Measurements from ENCODE around the gene CCDC47. TPM values are rescaled to one million over a fixed set of nuclear protein-coding genes. Genes with fewer than 3 reads are reported as not detected.

The CCDC47 gene
- total RNA-seq, 2 experiments from 2014 or later: 47.0 to 54.8 TPM

GRCh38 chr17:63705657-63706056 is 67.7 kb downstream of the CCDC47 start:
- no peaks in the 10 kb centered on the region for H3K27me3 Mint-ChIP-seq
- peaks cover 23% of the 10 kb centered on the region for H3K36me3 Mint-ChIP-seq
- H3K9me3 Mint-ChIP-seq: no peaks in the 10 kb centered on the region
- peaks cover 72% of the 10 kb centered on the region for H3K4me1 Mint-ChIP-seq
- POLR2A ChIA-PET: interaction anchor here (0.9 to 6.9 kb wide), 7 partner anchors 8 to 138 kb away, joined by 3 to 100 read pairs (median 5); partner anchors contain the start of genes CCDC47 and DDX42
- DNase-seq (no peak), ATAC-seq (ENCODE audit: low read depth) (no peak)
- H3K4me3 Mint-ChIP-seq: peak overlapping the region; percentile 62
- H3K27ac Mint-ChIP-seq: peak overlapping the region; percentile 82

- peaks cover 66% of the 10 kb centered on the region for H3K4me1 Mint-ChIP-seq
- no peaks in the 10 kb centered on the region for H3K27me3 Mint-ChIP-seq
- no peak overlapping the region for H3K4me3 Mint-ChIP-seq
- POLR2A ChIA-PET: interaction anchor here (0.7 to 3.0 kb wide), 4 partner anchors 9 to 38 kb away, joined by 3 to 17 read pairs (median 6); no protein-coding TSS in a partner anchor
- H3K9me3 Mint-ChIP-seq: no peaks in the 10 kb centered on the region
- ATAC-seq (ENCODE audit: low read depth) (no peak), DNase-seq (no peak)
- peak overlapping the region; percentile 82 for H3K27ac Mint-ChIP-seq
- peaks cover 23% of the 10 kb centered on the region for H3K36me3 Mint-ChIP-seq
Observed at GRCh38 chr17:63704836-63705235, 68.6 kb downstream of the CCDC47 start.

GRCh38 chr17:63704259-63704576 is 69.2 kb downstream of the CCDC47 start:
- POLR2A ChIA-PET: interaction anchor here (0.7 kb wide), 1 partner anchor 9 kb away, joined by 3 read pairs; no protein-coding TSS in a partner anchor
- no peaks in the 10 kb centered on the region for H3K27me3 Mint-ChIP-seq
- ATAC-seq (ENCODE audit: low read depth): no peak
- H3K27ac Mint-ChIP-seq: no peak overlapping the region
- DNase-seq: no peak
- peak overlapping the region; percentile 79 for H3K4me3 Mint-ChIP-seq
- H3K9me3 Mint-ChIP-seq: no peaks in the 10 kb centered on the region
- peaks cover 20% of the 10 kb centered on the region for H3K36me3 Mint-ChIP-seq
- H3K4me1 Mint-ChIP-seq: peaks cover 60% of the 10 kb centered on the region

GRCh38 chr17:63703556-63704258 is 69.7 kb downstream of the CCDC47 start:
- POLR2A ChIA-PET: interaction anchor here (0.8 to 4.0 kb wide), 4 partner anchors 11 to 93 kb away, joined by 3 to 47 read pairs (median 4); partner anchors contain the start of genes CCDC47 and DDX42
- no peaks in the 10 kb centered on the region for H3K9me3 Mint-ChIP-seq
- no peak for DNase-seq
- no peak for ATAC-seq (ENCODE audit: low read depth)
- H3K27me3 Mint-ChIP-seq: no peaks in the 10 kb centered on the region
- peak overlapping the region; percentile 79 for H3K4me3 Mint-ChIP-seq
- H3K36me3 Mint-ChIP-seq: peaks cover 15% of the 10 kb centered on the region
- peak overlapping the region; percentile 98 for H3K27ac Mint-ChIP-seq
- H3K4me1 Mint-ChIP-seq: peaks cover 55% of the 10 kb centered on the region

GRCh38 chr17:63703029-63703428 is 70.4 kb downstream of the CCDC47 start:
- H3K4me3 Mint-ChIP-seq: peak overlapping the region; percentile 90
- H3K36me3 Mint-ChIP-seq: peaks cover 18% of the 10 kb centered on the region
- peaks cover 51% of the 10 kb centered on the region for H3K4me1 Mint-ChIP-seq
- peak overlapping the region; percentile 98 for H3K27ac Mint-ChIP-seq
- ATAC-seq (ENCODE audit: low read depth) (no peak), DNase-seq (no peak)
- no peaks in the 10 kb centered on the region for H3K9me3 Mint-ChIP-seq
- no peaks in the 10 kb centered on the region for H3K27me3 Mint-ChIP-seq
- POLR2A ChIA-PET: interaction anchor here (0.7 to 4.0 kb wide), 11 partner anchors 7 to 153 kb away, joined by 3 to 56 read pairs (median 5); partner anchors contain the start of genes CCDC47, DCAF7, DDX42 and MAP3K3

GRCh38 chr17:63702721-63703015 is 70.7 kb downstream of the CCDC47 start:
- H3K36me3 Mint-ChIP-seq: peaks cover 22% of the 10 kb centered on the region
- H3K27ac Mint-ChIP-seq: peak overlapping the region; percentile 98
- H3K4me3 Mint-ChIP-seq: peak overlapping the region; percentile 90
- DNase-seq (no peak), ATAC-seq (ENCODE audit: low read depth) (no peak)
- POLR2A ChIA-PET: interaction anchor here (0.7 to 4.0 kb wide), 10 partner anchors 8 to 153 kb away, joined by 3 to 56 read pairs (median 8); partner anchors contain the start of genes CCDC47, DCAF7, DDX42 and MAP3K3
- peaks cover 51% of the 10 kb centered on the region for H3K4me1 Mint-ChIP-seq
- H3K9me3 Mint-ChIP-seq: no peaks in the 10 kb centered on the region
- H3K27me3 Mint-ChIP-seq: no peaks in the 10 kb centered on the region

GRCh38 chr17:63701868-63702720 is 71.3 kb downstream of the CCDC47 start:
- H3K4me3 Mint-ChIP-seq: peak overlapping the region; percentile 90
- peak; percentile 21 for ATAC-seq (ENCODE audit: low read depth)
- peaks cover 52% of the 10 kb centered on the region for H3K4me1 Mint-ChIP-seq
- H3K9me3 Mint-ChIP-seq: no peaks in the 10 kb centered on the region
- POLR2A ChIA-PET: interaction anchor here (0.6 to 4.0 kb wide), 18 partner anchors 8 to 152 kb away, joined by 3 to 56 read pairs (median 4); partner anchors contain the start of genes CCDC47, DCAF7, DDX42 and MAP3K3
- H3K27me3 Mint-ChIP-seq: no peaks in the 10 kb centered on the region
- DNase-seq: peak; percentile 71
- peak overlapping the region; percentile 98 for H3K27ac Mint-ChIP-seq
- H3K36me3 Mint-ChIP-seq: peaks cover 27% of the 10 kb centered on the region

GRCh38 chr17:63701456-63701820 is 72.0 kb downstream of the CCDC47 start:
- peaks cover 34% of the 10 kb centered on the region for H3K36me3 Mint-ChIP-seq
- no peaks in the 10 kb centered on the region for H3K27me3 Mint-ChIP-seq
- H3K27ac Mint-ChIP-seq: peak overlapping the region; percentile 98
- H3K9me3 Mint-ChIP-seq: no peaks in the 10 kb centered on the region
- POLR2A ChIA-PET: interaction anchor here (0.6 to 4.0 kb wide), 16 partner anchors 9 to 267 kb away, joined by 3 to 56 read pairs (median 6); partner anchors contain the start of genes CCDC47, DCAF7, DDX42 and MAP3K3
- DNase-seq (no peak), ATAC-seq (ENCODE audit: low read depth) (no peak)
- H3K4me1 Mint-ChIP-seq: peaks cover 52% of the 10 kb centered on the region
- peak overlapping the region; percentile 90 for H3K4me3 Mint-ChIP-seq

- Mint-ChIP-seq H3K4me3 (peak overlapping the region; percentile 90), H3K9me3 (no peaks in the 10 kb centered on the region), H3K27me3 (no peaks in the 10 kb centered on the region), H3K36me3 (peaks cover 40% of the 10 kb centered on the region), H3K4me1 (peaks cover 52% of the 10 kb centered on the region), H3K27ac (peak overlapping the region; percentile 98)
- ATAC-seq (ENCODE audit: low read depth) (peak; percentile 2), DNase-seq (peak; percentile 81)
- POLR2A ChIA-PET: interaction anchor here (0.6 to 4.0 kb wide), 19 partner anchors 9 to 281 kb away, joined by 3 to 56 read pairs (median 4); partner anchors contain the start of genes CCDC47, DCAF7, DDX42 and MAP3K3
Observed at GRCh38 chr17:63700528-63701455, 72.6 kb downstream of the CCDC47 start.

GRCh38 chr17:63699638-63700527 is 73.5 kb downstream of the CCDC47 start, which contains the start of gene LIMD2:
Gene LIMD2 (minus strand): TSS chr17:63700125. CDS start chr17:63699298, 827 bp downstream.
- ATAC-seq (ENCODE audit: low read depth): peak; percentile 17
- H3K27ac Mint-ChIP-seq: peak within 1 kb of the TSS; percentile 99
- POLR2A ChIA-PET: interaction anchor here (1.0 to 4.0 kb wide), 8 partner anchors 11 to 149 kb away, joined by 3 to 56 read pairs (median 26); partner anchors contain the start of genes CCDC47, DDX42, SMARCD2 and STRADA

GRCh38 chr17:63698886-63699637 is 74.3 kb downstream of the CCDC47 start:
- POLR2A ChIA-PET: interaction anchor here (0.9 to 4.4 kb wide), 18 partner anchors 10 to 808 kb away, joined by 3 to 100 read pairs (median 13); partner anchors contain the start of genes CCDC47, CEP95, DDX42 and DDX5
- ATAC-seq (ENCODE audit: low read depth): peak; percentile 20
- Mint-ChIP-seq H3K4me3 (peak overlapping the region; percentile 98), H3K4me1 (peaks cover 51% of the 10 kb centered on the region), H3K27me3 (no peaks in the 10 kb centered on the region), H3K27ac (peak overlapping the region; percentile 99), H3K9me3 (no peaks in the 10 kb centered on the region), H3K36me3 (peaks cover 40% of the 10 kb centered on the region)
- DNase-seq: peak; percentile 86

More at GRCh38 chr17:63699638-63700527, 73.5 kb downstream of the CCDC47 start, which contains the start of gene LIMD2:
- Mint-ChIP-seq H3K4me3 (peak within 1 kb of the TSS; percentile 98), H3K9me3 (no peaks in the 10 kb centered on the region), H3K27me3 (no peaks in the 10 kb centered on the region), H3K4me1 (peaks cover 53% of the 10 kb centered on the region), H3K36me3 (peaks cover 40% of the 10 kb centered on the region)
- DNase-seq: peak; percentile 87
